Neutrophil (primary cell): ENCODE measurements around the gene BCL10.
A peak's percentile ranks its signal among the peaks of the same experiment; 100 is the strongest.

ENCODE experiments used
- H3K27ac ChIP-seq: fragments of 200-600 bp; sonication (generic); 2 replicates; pipeline ENCODE4 v1.5.1; 2016; ENCODE audit warnings: mild to moderate bottlenecking, moderate library complexity
- H3K27me3 ChIP-seq: fragments of 200-600 bp; sonication (generic); 2 replicates; pipeline ENCODE4 v1.6.0; 2016; ENCODE audit warnings: mild to moderate bottlenecking
- H3K36me3 ChIP-seq: fragments of 200-600 bp; sonication (generic); 2 replicates; pipeline ENCODE4 v1.5.1; 2017
- H3K4me1 ChIP-seq, 2 experiments: fragments of 200-600 bp in 1 of 2; sonication (generic) in 1 of 2; 1 replicate in 1 of 2; 2 replicates in 1 of 2; pipeline versions ENCODE4 v1.5.1 to v1.6.1; 2013 to 2016; ENCODE audit warnings: low read depth in 1 of 2, low read length in 1 of 2, mild to moderate bottlenecking in 1 of 2, moderate library complexity in 1 of 2; ENCODE audit not compliant: control insufficient read depth in 1 of 2, insufficient read depth in 1 of 2
- H3K4me3 ChIP-seq, 2 experiments: fragments of 200-600 bp in 1 of 2; sonication (generic) in 1 of 2; 1 replicate in 1 of 2; 2 replicates in 1 of 2; pipeline ENCODE4 v1.5.1; 2013 to 2016; ENCODE audit warnings: low read depth in 1 of 2, low read length in 1 of 2, mild to moderate bottlenecking in 1 of 2, moderate library complexity in 1 of 2
- H3K9me3 ChIP-seq: fragments of 200-600 bp; sonication (generic); 2 replicates; pipeline ENCODE4 v1.5.1; 2016
- TF ChIP-seq, protein P1 (sequence below): fragments of 200-600 bp; sonication (generic); IDR thresholded peaks from 2 replicates; pipeline ENCODE4 v1.5.1; 2016; ENCODE audit warnings: antibody characterized with exemption

The BCL10 gene

DNA sequence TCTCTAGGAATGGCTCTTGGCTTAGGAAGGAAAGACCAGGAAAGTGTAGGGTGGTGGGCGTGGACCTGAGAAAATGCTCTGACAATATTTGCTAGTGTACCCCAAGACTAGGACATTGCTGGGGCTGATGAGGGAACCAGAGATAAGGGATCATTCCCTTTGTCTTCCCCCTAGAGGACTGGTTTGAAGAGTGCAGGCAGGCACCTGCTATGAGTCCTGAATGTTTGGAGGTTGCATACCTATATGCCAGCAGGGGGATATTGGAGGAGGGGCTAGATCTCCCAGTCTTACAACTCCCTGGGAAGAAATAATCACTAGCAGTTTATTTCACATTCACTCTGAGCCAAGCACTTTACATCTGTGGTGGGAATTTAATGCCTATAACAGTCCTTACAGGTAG, 6.0 kb upstream of the BCL10 start:
- TF ChIP-seq, protein P1, sequence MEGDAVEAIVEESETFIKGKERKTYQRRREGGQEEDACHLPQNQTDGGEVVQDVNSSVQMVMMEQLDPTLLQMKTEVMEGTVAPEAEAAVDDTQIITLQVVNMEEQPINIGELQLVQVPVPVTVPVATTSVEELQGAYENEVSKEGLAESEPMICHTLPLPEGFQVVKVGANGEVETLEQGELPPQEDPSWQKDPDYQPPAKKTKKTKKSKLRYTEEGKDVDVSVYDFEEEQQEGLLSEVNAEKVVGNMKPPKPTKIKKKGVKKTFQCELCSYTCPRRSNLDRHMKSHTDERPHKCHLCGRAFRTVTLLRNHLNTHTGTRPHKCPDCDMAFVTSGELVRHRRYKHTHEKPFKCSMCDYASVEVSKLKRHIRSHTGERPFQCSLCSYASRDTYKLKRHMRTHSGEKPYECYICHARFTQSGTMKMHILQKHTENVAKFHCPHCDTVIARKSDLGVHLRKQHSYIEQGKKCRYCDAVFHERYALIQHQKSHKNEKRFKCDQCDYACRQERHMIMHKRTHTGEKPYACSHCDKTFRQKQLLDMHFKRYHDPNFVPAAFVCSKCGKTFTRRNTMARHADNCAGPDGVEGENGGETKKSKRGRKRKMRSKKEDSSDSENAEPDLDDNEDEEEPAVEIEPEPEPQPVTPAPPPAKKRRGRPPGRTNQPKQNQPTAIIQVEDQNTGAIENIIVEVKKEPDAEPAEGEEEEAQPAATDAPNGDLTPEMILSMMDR: no peak
- no peaks in the 10 kb centered on the region for H3K36me3 ChIP-seq
- no peak overlapping the region for H3K4me3 ChIP-seq
- H3K9me3 ChIP-seq: no peaks in the 10 kb centered on the region
- H3K27me3 ChIP-seq: peaks cover 30% of the 10 kb centered on the region
- no peak overlapping the region for H3K27ac ChIP-seq
- H3K4me1 ChIP-seq: peaks cover 13 to 20% of the 10 kb centered on the region in 2 experiments

DNA sequence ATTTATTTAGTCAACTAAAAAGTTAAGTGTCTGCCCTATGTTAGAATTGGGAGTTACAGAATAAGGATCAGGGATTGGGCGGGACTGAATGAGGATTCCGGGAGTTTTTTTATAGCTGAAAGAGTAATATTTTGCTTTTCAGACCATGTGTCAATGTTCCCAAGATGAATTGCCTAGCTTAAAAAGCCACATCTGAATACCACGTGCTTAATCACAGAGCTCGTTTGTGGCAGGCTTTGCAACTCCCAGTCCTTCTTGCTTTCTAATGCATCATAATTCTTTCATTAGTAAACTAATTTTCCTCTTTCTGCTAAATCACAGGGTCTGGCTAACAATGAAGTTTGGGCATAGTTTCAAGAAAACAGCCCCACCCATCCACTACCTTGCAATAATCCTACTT, 4.2 kb upstream of the BCL10 start:
- no peak overlapping the region for H3K4me3 ChIP-seq
- peaks cover 30% of the 10 kb centered on the region for H3K27me3 ChIP-seq
- H3K4me1 ChIP-seq: peaks cover 22 to 31% of the 10 kb centered on the region in 2 experiments
- no peaks in the 10 kb centered on the region for H3K9me3 ChIP-seq
- no peaks in the 10 kb centered on the region for H3K36me3 ChIP-seq
- H3K27ac ChIP-seq: no peak overlapping the region
- TF ChIP-seq, protein P1: no peak

DNA sequence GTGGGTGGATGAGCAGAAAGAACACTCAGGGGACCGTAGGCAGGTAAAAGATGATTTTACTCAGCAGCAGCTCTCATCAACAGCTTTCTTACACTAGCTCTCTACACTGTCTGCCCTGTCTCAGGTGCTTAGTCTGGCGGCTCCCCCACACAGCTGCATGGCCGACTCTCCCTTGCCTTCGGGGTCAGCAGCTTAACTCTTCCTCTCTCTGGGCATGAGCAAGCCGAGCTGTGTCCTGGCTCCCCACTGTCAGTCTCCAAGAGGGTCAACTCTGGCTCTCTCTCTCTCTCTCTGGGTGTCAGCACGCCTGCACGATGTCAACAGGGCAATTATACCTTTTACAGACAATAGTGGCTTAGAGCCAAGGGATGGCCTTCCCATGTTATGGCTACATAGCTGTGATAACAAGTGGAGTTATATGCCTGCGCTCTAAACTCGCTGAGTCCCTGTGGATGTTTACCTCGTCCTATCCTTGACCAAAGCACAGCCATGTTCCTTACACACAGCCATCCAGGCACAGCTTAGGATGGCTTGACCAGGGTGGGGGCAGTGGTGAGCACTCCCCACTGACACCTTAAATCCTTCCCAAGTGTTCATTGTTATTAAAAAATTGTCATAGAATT, 3.1 kb upstream of the BCL10 start:
- TF ChIP-seq, protein P1: no peak
- Histone ChIP-seq H3K27ac (peak overlapping the region; percentile 72), H3K9me3 (no peaks in the 10 kb centered on the region), H3K27me3 (peaks cover 30% of the 10 kb centered on the region), H3K4me3 (peak overlapping the region in 1 of 2 experiments; percentile 34), H3K36me3 (no peaks in the 10 kb centered on the region), H3K4me1 (peaks cover 33 to 41% of the 10 kb centered on the region in 2 experiments)

DNA sequence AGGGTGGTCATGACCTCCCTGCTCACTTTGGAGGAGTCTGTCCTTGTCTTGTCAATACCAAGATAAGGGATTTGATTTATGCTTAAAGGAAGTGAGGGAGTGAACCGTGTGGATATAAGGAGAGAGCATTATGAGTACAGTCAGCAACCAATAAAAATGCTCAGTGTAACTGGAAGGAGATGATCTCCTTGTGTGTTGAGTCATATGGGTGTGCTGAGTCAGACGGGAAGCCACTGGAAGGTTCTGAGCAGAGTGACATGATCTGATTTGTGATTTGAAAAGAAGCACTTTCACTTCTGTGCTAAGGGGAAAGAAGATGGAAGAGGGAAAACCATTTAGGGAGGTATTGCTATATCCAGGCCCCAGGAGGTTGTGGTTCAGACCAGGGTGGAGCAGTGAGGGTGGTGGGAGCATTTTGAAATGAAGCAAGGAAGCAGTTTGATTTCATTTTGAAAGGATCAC, 2.5 kb upstream of the BCL10 start:
- Histone ChIP-seq H3K36me3 (no peaks in the 10 kb centered on the region), H3K27ac (peak overlapping the region; percentile 72), H3K9me3 (no peaks in the 10 kb centered on the region), H3K4me1 (peaks cover 40 to 48% of the 10 kb centered on the region in 2 experiments), H3K27me3 (peaks cover 30% of the 10 kb centered on the region), H3K4me3 (peak overlapping the region; percentile 22 to 34)
- TF ChIP-seq, protein P1: no peak

DNA sequence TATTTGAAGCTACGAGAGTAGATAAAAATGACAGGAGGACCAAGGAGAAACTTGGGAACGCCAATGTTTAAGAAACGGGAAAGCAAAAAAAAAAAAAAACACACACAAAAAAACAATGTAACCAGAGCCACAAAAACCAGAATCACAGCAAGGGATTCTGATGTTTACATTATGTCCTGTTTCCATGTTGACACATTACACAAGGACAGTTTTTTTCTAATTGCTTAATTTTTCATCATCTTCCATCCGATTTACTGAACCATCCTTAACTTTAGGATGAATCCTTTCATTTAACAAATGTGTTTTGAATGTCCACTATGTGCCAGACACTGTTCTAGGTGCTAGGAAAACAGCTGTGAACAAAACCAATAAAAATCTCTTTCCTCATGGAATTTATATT, 1.4 kb upstream of the BCL10 start:
- Histone ChIP-seq H3K9me3 (no peaks in the 10 kb centered on the region), H3K36me3 (peaks cover 4% of the 10 kb centered on the region), H3K4me1 (peaks cover 45 to 54% of the 10 kb centered on the region in 2 experiments), H3K27ac (no peak overlapping the region), H3K4me3 (no peak overlapping the region), H3K27me3 (peaks cover 30% of the 10 kb centered on the region)
- TF ChIP-seq, protein P1: no peak
